H1 (cell line): ENCODE data around the gene EMC10. TPM values are rescaled to one million over a fixed set of nuclear protein-coding genes. Genes with fewer than 3 reads are reported as not detected.

ENCODE experiments used
- ASH2L ChIP-seq: fragments of 200-600, 300-600 bp; sonication (generic); IDR thresholded peaks from one replicate; pipeline ENCODE4 v1.7.1; 2017; ENCODE audit warnings: low read length
- CHD1 ChIP-seq: IDR thresholded peaks from 2 replicates; pipeline ENCODE4 v1.6.1; 2012; ENCODE audit warnings: low read depth, low read length, improper control_type of control experiment
- EP300 ChIP-seq, 2 experiments: IDR thresholded peaks; 1 replicate in 1 of 2; 2 replicates in 1 of 2; pipeline ENCODE4 v1.6.1; 2011 to 2012; ENCODE audit warnings: low read depth in 2 of 2, low read length in 2 of 2, mild to moderate bottlenecking in 2 of 2, borderline replicate concordance in 1 of 2, inconsistent platforms in 1 of 2, moderate library complexity in 1 of 2
- EZH2 ChIP-seq: fragments of 200-600 bp; sonication (generic); IDR thresholded peaks from 2 replicates; pipeline ENCODE4 v1.7.1; 2012; ENCODE audit warnings: low read depth, mild to moderate bottlenecking, moderate library complexity, low read length, inconsistent platforms; ENCODE audit not compliant: severe bottlenecking
- FOSL1 ChIP-seq: IDR thresholded peaks from 2 replicates; pipeline ENCODE4 v1.6.1; 2011; ENCODE audit warnings: mild to moderate bottlenecking, low read depth, low read length, moderate library complexity; ENCODE audit not compliant: insufficient read depth
- HDAC2 ChIP-seq, 2 experiments: fragments of 300-600 bp in 1 of 2; sonication (generic) in 1 of 2; IDR thresholded peaks; 2 replicates each; pipeline ENCODE4 v1.6.1; 2011 to 2012; ENCODE audit warnings: low read depth in 2 of 2, low read length in 2 of 2, mild to moderate bottlenecking in 2 of 2, moderate library complexity in 2 of 2, borderline replicate concordance in 1 of 2, inconsistent platforms in 1 of 2
- SIRT6 ChIP-seq: IDR thresholded peaks from one replicate; pipeline ENCODE4 v1.7.1; 2012; ENCODE audit warnings: low read length, inconsistent platforms
- TBP ChIP-seq: IDR thresholded peaks from 2 replicates; pipeline ENCODE4 v1.6.1; 2011; ENCODE audit warnings: low read depth, low read length, improper control_type of control experiment
- TCF12 ChIP-seq: IDR thresholded peaks from 2 replicates; pipeline ENCODE4 v1.6.1; 2011; ENCODE audit warnings: low read depth, mild to moderate bottlenecking, low read length
- polyA plus RNA-seq, 7 experiments: library from polyadenylated mRNA; depleted of rRNA in 3 of 7; stranded (reverse) in 5 of 7; unstranded in 2 of 7; fragments of >200 nt in 5 of 7; fragments of 200-250 nt in 2 of 7; gene quantifications; 1 replicate in 5 of 7; 2 replicates in 1 of 7; 4 replicates in 1 of 7; pipeline versions ENCODE4 v1.2.1 to v1.2.3, GENCODE V29; 2011 to 2013; ENCODE audit warnings: missing spikeins in 2 of 7, mixed read lengths in 2 of 7
- total RNA-seq: library from RNA; stranded (reverse); fragmentation: NEBNext Ultra II Directional; extraction: Animal tissue kit (Norgen Biotek cat#: 25700); gene quantifications from 2 replicates; pipeline ENCODE4 v1.2.1, GENCODE V29; 2021

Gene EMC10
- total and polyA plus RNA-seq, 2 of the 8 experiments (the other 6 are each of a cell fraction or from before 2014, with no cell fraction given), result 77.6 to 103 TPM

- TF ChIP-seq EZH2, result no peak
- TF ChIP-seq HDAC2 (IDR thresholded peaks at IDR 0.05; ENCODE audit: borderline replicate concordance in 1 of 2, low read depth in 2 of 2, low read length in 2 of 2), result no peak
- TF ChIP-seq TBP, result no peak
- no peak for TF ChIP-seq ASH2L
- no peak for TF ChIP-seq CHD1
- no peak for TF ChIP-seq TCF12
- TF ChIP-seq SIRT6, result no peak
- no peak for TF ChIP-seq EP300 (IDR thresholded peaks at IDR 0.05; ENCODE audit: borderline replicate concordance in 1 of 2, low read depth in 2 of 2, low read length in 2 of 2)
- TF ChIP-seq FOSL1, result no peak
These were observed 33.9 kb downstream of the EMC10 start (continued) for GRCh38 chr19:50510121-50510670.
